ENCODE results near the gene ECM2. TPM values are rescaled to one million over a fixed set of nuclear protein-coding genes. Genes with fewer than 3 reads are reported as not detected.

The ECM2 gene
- polyA plus RNA-seq, 1 of the 3 experiments (the other 2 are of a cell fraction), result 0.20 TPM

DNA sequence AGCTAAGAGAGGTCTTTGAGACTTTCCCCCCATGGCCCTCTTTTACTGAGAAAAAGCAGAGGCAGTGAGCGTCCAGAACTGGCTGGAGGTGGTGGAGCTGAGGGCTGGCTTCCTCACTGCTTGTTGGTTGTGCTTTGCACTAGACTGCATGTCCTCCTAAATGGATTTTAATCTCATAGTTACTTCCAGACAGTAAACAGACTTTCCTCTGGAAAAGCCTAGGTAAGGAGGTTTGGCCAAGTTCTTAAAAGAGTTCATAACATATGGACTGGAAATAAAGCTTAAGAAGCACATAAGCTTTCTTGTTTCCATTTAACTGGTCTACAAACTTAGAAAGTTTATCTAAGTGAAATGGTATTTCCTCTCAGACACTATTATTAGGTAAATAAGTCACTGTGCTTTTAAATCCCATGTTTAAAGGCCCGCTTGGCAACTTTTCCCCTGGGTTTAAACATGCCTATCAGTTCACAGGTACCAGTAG is 55.5 kb downstream of the ECM2 start:
- H3K36me3 ChIP-seq (replicated peaks in 1 of 2; ENCODE audit: control insufficient read depth in 1 of 2, insufficient read depth in 2 of 2, low read length in 1 of 2), result no peaks in the 10 kb centered on the region
- no peak for DNase-seq
- H2AFZ ChIP-seq (ENCODE audit: low read depth), result peak overlapping the region; percentile 38
- H3K4me2 ChIP-seq, result peak overlapping the region; percentile 36; the same call in 1 of the 2 replicates
- no peaks in the 10 kb centered on the region for H4K20me1 ChIP-seq (ENCODE audit: insufficient read depth)
- CTCF ChIA-PET, result interaction anchor here (0.6 to 1.1 kb wide), 5 partner anchors 9 to 237 kb away, joined by 3 read pairs; no protein-coding TSS in a partner anchor
- H3K4me3 ChIP-seq (ENCODE audit: low read depth in 2 of 2, low read length in 1 of 2), result no peak overlapping the region
- no peaks in the 10 kb centered on the region for H3K79me2 ChIP-seq (ENCODE audit: insufficient read depth)
- POLR2A ChIA-PET, result no interaction called here
- peaks cover 23 to 34% of the 10 kb centered on the region in 2 experiments for H3K4me1 ChIP-seq (ENCODE audit: control insufficient read depth in 1 of 2, insufficient read depth in 2 of 2, low read depth in 1 of 2, low read length in 1 of 2)
- H3K9me2 ChIP-seq, result no peaks in the 10 kb centered on the region
- H3K9me3 ChIP-seq, result no peaks in the 10 kb centered on the region
- no peaks in the 10 kb centered on the region for H3K27me3 ChIP-seq (ENCODE audit: insufficient read depth)
- peaks cover 8% of the 10 kb centered on the region for H3F3A ChIP-seq (replicated peaks; ENCODE audit: insufficient read depth)
- H3K9ac ChIP-seq, result no peak overlapping the region
- TF ChIP-seq TAF1 (IDR thresholded peaks at IDR 0.05; ENCODE audit: borderline replicate concordance, low read depth, low read length) (no peak), USF2 (IDR thresholded peaks at IDR 0.05; ENCODE audit: borderline replicate concordance, low read depth, low read length) (no peak), POLR2AphosphoS5 (IDR thresholded peaks at IDR 0.05; ENCODE audit: low read depth, low read length) (no peak), SIN3A (IDR thresholded peaks at IDR 0.05; ENCODE audit: borderline replicate concordance, low read depth, low read length) (no peak), TCF12 (IDR thresholded peaks at IDR 0.05) (no peak), MEF2A (IDR thresholded peaks at IDR 0.05; ENCODE audit: borderline replicate concordance, low read depth) (0 out of 2 replicates have a peak, but pooled peaks have one; percentile 40)
- TF ChIP-seq, protein P1, sequence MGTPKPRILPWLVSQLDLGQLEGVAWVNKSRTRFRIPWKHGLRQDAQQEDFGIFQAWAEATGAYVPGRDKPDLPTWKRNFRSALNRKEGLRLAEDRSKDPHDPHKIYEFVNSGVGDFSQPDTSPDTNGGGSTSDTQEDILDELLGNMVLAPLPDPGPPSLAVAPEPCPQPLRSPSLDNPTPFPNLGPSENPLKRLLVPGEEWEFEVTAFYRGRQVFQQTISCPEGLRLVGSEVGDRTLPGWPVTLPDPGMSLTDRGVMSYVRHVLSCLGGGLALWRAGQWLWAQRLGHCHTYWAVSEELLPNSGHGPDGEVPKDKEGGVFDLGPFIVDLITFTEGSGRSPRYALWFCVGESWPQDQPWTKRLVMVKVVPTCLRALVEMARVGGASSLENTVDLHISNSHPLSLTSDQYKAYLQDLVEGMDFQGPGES (IDR thresholded peaks at IDR 0.05; ENCODE audit: low read depth, low read length), result no peak
- peak overlapping the region; percentile 59 to 89; a peak in 3 of 4 replicates for H3K27ac ChIP-seq (ENCODE audit: low read depth in 2 of 2, low read length in 1 of 2)
- WGBS (ENCODE audit: low lambda C conversion rate), result 86% methylated on average over 2 of the region's 2 CpGs

- H3K79me2 ChIP-seq (ENCODE audit: insufficient read depth), result no peaks in the 10 kb centered on the region
- H2AFZ ChIP-seq (ENCODE audit: low read depth), result no peak overlapping the region
- no peak for DNase-seq
- H3K4me1 ChIP-seq (ENCODE audit: control insufficient read depth in 1 of 2, insufficient read depth in 2 of 2, low read depth in 1 of 2, low read length in 1 of 2), result peaks cover 17 to 34% of the 10 kb centered on the region in 2 experiments
- CTCF ChIA-PET, result interaction anchor here (1.1 to 1.2 kb wide), 2 partner anchors 16 to 23 kb away, joined by 3 to 5 read pairs; no protein-coding TSS in a partner anchor
- no peak overlapping the region for H3K4me2 ChIP-seq
- POLR2A ChIA-PET, result no interaction called here
- peak overlapping the region; percentile 59 to 89; a peak in 2 of 4 replicates for H3K27ac ChIP-seq (ENCODE audit: low read depth in 2 of 2, low read length in 1 of 2)
- no peak for TF ChIP-seq RCOR1 (IDR thresholded peaks at IDR 0.05; ENCODE audit: low read length)
- no peak for TF ChIP-seq POLR2AphosphoS5 (IDR thresholded peaks at IDR 0.05; ENCODE audit: low read depth, low read length)
- no peak for TF ChIP-seq FOXJ3 (CRISPR knock-in tag; IDR thresholded peaks at IDR 0.05)
- no peak for TF ChIP-seq GATA2 (CRISPR knock-in tag; IDR thresholded peaks at IDR 0.05)
- no peak for TF ChIP-seq SMC3 (IDR thresholded peaks at IDR 0.05; ENCODE audit: low read depth, low read length)
- TF ChIP-seq, protein P2, sequence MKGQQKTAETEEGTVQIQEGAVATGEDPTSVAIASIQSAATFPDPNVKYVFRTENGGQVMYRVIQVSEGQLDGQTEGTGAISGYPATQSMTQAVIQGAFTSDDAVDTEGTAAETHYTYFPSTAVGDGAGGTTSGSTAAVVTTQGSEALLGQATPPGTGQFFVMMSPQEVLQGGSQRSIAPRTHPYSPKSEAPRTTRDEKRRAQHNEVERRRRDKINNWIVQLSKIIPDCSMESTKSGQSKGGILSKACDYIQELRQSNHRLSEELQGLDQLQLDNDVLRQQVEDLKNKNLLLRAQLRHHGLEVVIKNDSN (IDR thresholded peaks at IDR 0.05; ENCODE audit: borderline replicate concordance, low read depth), result no peak
- TF ChIP-seq EP300 (IDR thresholded peaks at IDR 0.05; ENCODE audit: borderline replicate concordance in 1 of 2, low read depth in 1 of 2, low read length in 1 of 2), result no peak
- no peak for TF ChIP-seq TEAD4 (IDR thresholded peaks at IDR 0.05; ENCODE audit: borderline replicate concordance, insufficient read depth)
- TF ChIP-seq NFIC (IDR thresholded peaks at IDR 0.05; ENCODE audit: borderline replicate concordance), result no peak
- TF ChIP-seq RAD21 (IDR thresholded peaks at IDR 0.05; ENCODE audit: low read length), result no peak
- TF ChIP-seq, protein P3, sequence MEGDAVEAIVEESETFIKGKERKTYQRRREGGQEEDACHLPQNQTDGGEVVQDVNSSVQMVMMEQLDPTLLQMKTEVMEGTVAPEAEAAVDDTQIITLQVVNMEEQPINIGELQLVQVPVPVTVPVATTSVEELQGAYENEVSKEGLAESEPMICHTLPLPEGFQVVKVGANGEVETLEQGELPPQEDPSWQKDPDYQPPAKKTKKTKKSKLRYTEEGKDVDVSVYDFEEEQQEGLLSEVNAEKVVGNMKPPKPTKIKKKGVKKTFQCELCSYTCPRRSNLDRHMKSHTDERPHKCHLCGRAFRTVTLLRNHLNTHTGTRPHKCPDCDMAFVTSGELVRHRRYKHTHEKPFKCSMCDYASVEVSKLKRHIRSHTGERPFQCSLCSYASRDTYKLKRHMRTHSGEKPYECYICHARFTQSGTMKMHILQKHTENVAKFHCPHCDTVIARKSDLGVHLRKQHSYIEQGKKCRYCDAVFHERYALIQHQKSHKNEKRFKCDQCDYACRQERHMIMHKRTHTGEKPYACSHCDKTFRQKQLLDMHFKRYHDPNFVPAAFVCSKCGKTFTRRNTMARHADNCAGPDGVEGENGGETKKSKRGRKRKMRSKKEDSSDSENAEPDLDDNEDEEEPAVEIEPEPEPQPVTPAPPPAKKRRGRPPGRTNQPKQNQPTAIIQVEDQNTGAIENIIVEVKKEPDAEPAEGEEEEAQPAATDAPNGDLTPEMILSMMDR (IDR thresholded peaks at IDR 0.05), result no peak
- no peak for TF ChIP-seq FOSL2 (IDR thresholded peaks at IDR 0.05; ENCODE audit: borderline replicate concordance, low read depth)
- TF ChIP-seq NRF1 (IDR thresholded peaks at IDR 0.05; ENCODE audit: low read depth, low read length), result no peak
- no peak for TF ChIP-seq FOXM1 (IDR thresholded peaks at IDR 0.05; ENCODE audit: low read depth)
- TF ChIP-seq CHD2 (IDR thresholded peaks at IDR 0.05; ENCODE audit: low read length, partially characterized antibody), result no peak
- no peak for TF ChIP-seq MXI1 (IDR thresholded peaks at IDR 0.05; ENCODE audit: low read depth, low read length)
- no peak for TF ChIP-seq RXRA (IDR thresholded peaks at IDR 0.05; ENCODE audit: borderline replicate concordance, low read depth)
- no peak overlapping the region for H3K9ac ChIP-seq
- H3K9me3 ChIP-seq, result no peaks in the 10 kb centered on the region
- no peaks in the 10 kb centered on the region for H3K9me2 ChIP-seq
- H3F3A ChIP-seq (replicated peaks; ENCODE audit: insufficient read depth), result peaks cover 8% of the 10 kb centered on the region
- H3K36me3 ChIP-seq (replicated peaks in 1 of 2; ENCODE audit: control insufficient read depth in 1 of 2, insufficient read depth in 2 of 2, low read length in 1 of 2), result no peaks in the 10 kb centered on the region
- H3K27me3 ChIP-seq (ENCODE audit: insufficient read depth), result no peaks in the 10 kb centered on the region
- no peak overlapping the region for H3K4me3 ChIP-seq (ENCODE audit: low read depth in 2 of 2, low read length in 1 of 2)
- H4K20me1 ChIP-seq (ENCODE audit: insufficient read depth), result no peaks in the 10 kb centered on the region
Measured at GRCh38 chr9:92479346-92479745, 56.4 kb downstream of the ECM2 start.

Measured in SK-N-SH (cell line).